Measurements from ENCODE around the gene EEF1A2. TPM values are rescaled to one million over a fixed set of nuclear protein-coding genes. Genes with fewer than 3 reads are reported as not detected.

Gene EEF1A2
- total RNA-seq, 2 donors from 2014 or later = 21.0 to 23.1 TPM

DNA sequence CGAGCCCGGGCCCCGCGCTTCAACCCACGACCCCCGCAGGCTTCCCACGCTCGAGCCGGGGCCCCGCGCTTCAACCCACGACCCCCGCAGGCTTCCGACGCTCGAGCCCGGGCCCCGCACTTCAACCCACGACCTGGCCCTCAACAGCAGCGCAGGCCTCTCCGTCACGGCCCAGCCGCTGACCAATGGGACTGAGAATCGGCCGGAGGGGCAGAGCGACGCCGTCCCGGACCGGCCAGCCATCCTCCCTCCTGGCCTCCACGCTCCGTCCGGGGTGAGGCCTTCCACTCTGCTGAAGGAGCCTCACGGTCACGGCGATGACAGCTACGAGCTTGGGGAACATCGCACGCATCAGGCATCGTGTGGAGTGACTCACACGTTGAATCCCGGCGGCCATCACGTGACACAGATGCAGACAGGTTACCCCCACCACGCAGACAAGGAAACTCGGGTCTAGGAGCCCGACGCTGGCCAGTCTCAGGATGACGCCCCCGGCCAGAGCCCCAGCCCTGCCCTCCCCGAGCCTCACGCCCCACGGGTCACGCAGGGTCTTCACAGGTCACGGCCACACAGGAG lies 32.5 kb downstream of the EEF1A2 start:
- WGBS, 2 donors = 69 to 77% methylated on average over 35 to 51 of the region's 55 CpGs
- intact Hi-C loops (cut with DNase I) = no loop called here
- no peak for ATAC-seq
- Histone ChIP-seq H3K4me3 (no peak overlapping the region), H3K27me3 (peaks cover 0 to 11% of the 10 kb centered on the region in 2 donors), H3K27ac (no peak overlapping the region), H3K9me3 (no peaks in the 10 kb centered on the region), H3K4me1 (no peaks in the 10 kb centered on the region), H3K36me3 (replicated peaks in 1 of 2; ENCODE audit: insufficient read depth in 1 of 2, low read depth in 2 of 2) (no peaks in the 10 kb centered on the region)
- TF ChIP-seq POLR2A (IDR thresholded peaks at IDR 0.05) = no peak
- TF ChIP-seq, protein P1, sequence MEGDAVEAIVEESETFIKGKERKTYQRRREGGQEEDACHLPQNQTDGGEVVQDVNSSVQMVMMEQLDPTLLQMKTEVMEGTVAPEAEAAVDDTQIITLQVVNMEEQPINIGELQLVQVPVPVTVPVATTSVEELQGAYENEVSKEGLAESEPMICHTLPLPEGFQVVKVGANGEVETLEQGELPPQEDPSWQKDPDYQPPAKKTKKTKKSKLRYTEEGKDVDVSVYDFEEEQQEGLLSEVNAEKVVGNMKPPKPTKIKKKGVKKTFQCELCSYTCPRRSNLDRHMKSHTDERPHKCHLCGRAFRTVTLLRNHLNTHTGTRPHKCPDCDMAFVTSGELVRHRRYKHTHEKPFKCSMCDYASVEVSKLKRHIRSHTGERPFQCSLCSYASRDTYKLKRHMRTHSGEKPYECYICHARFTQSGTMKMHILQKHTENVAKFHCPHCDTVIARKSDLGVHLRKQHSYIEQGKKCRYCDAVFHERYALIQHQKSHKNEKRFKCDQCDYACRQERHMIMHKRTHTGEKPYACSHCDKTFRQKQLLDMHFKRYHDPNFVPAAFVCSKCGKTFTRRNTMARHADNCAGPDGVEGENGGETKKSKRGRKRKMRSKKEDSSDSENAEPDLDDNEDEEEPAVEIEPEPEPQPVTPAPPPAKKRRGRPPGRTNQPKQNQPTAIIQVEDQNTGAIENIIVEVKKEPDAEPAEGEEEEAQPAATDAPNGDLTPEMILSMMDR (IDR thresholded peaks at IDR 0.05) = no peak
- DNase-seq = no peak

GRCh38 chr20:63465380-63466249 lies 33.3 kb downstream of the EEF1A2 start:
- ATAC-seq (no peak), DNase-seq (no peak)
- no peak overlapping the region for H3K27ac ChIP-seq
- H3K9me3 ChIP-seq = no peaks in the 10 kb centered on the region
- H3K4me1 ChIP-seq = no peaks in the 10 kb centered on the region
- intact Hi-C loops (cut with DNase I) = no loop called here
- H3K27me3 ChIP-seq = peaks cover 0 to 7% of the 10 kb centered on the region in 2 donors
- H3K4me3 ChIP-seq = no peak overlapping the region
- 63 to 69% methylated on average over 28 to 46 of the region's 56 CpGs for WGBS, 2 donors
- no peak for TF ChIP-seq POLR2A (IDR thresholded peaks at IDR 0.05)
- TF ChIP-seq, protein P1 (IDR thresholded peaks at IDR 0.05) = no peak
- H3K36me3 ChIP-seq (replicated peaks in 1 of 2; ENCODE audit: insufficient read depth in 1 of 2, low read depth in 2 of 2) = no peaks in the 10 kb centered on the region

DNA sequence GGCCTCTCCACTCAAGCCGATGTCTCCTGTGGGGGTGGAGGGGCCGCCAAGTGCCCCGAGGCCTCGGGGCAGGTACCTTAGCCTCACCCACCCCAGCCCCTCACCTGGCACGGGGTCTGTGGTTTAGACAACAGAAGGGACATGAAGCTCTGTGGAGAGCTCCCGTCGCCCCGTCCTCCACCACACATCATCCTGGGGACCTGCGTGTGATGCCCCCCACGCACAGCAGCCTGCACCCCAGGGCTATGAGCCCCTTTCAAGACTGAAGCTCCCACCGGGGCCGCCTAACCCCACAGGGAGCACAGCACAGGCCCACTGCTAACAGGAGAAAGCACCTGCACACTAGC lies 34.6 kb downstream of the EEF1A2 start:
- no peak for DNase-seq
- intact Hi-C loops (cut with DNase I) = no loop called here

DNA sequence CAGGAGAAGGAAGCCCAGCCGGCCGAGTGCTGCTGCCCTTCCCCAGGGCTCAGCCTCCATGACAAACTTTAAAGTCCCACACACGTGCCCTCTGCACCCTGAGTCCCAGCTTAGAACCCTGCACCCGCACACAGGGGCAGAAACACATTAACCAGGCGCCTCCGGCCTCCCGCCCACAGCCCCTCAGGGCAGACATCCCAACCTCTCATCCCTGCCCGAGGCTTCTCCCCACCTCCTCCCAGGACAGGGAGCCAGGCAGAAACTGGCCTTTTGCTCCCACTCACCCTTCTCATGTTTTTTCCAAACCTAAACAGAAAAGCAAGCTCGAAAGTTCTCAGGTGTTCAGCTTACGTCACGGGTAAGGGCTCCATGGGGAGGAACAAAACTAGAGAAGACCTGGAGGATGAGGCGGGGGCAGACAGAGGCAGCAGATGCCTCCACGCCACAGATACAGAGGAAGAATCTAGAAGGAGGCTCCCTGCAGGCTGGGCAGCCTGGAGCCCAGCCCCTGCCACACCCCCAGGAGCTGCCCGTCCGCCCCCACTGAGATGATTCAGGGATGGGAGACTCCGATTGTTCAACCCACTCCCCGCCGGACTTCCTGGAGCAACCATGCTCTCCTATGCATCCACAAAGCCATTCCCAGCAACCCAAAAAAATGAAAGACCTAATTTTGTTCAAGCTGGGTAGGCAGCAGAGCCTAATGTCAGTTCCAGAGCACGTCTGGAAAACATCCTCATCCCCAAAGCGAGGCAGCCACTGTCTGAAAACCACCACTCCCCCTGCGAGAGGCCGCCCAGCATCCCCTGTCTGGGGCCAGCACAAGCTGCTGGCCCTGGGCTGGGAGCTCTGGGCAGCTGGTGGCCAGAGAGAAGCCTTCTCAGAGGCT lies 35.2 kb downstream of the EEF1A2 start:
- H3K27ac ChIP-seq = no peak overlapping the region
- H3K4me3 ChIP-seq = no peak overlapping the region
- H3K4me1 ChIP-seq = no peaks in the 10 kb centered on the region
- no peak for DNase-seq
- TF ChIP-seq, protein P1 (IDR thresholded peaks at IDR 0.05) = no peak
- TF ChIP-seq POLR2A (IDR thresholded peaks at IDR 0.05) = no peak
- peaks cover 0 to 7% of the 10 kb centered on the region in 2 donors for H3K27me3 ChIP-seq
- intact Hi-C loops (cut with DNase I) = no loop called here
- 24 to 35% methylated on average over 9 to 21 of the region's 22 CpGs for WGBS, 2 donors
- no peaks in the 10 kb centered on the region for H3K36me3 ChIP-seq (replicated peaks in 1 of 2; ENCODE audit: insufficient read depth in 1 of 2, low read depth in 2 of 2)
- H3K9me3 ChIP-seq = no peaks in the 10 kb centered on the region
- ATAC-seq = no peak

More for the DNA sequence above, 34.6 kb downstream of the EEF1A2 start:
- Histone ChIP-seq H3K4me1 (no peaks in the 10 kb centered on the region), H3K36me3 (replicated peaks in 1 of 2; ENCODE audit: insufficient read depth in 1 of 2, low read depth in 2 of 2) (no peaks in the 10 kb centered on the region), H3K27ac (no peak overlapping the region), H3K27me3 (peaks cover 0 to 7% of the 10 kb centered on the region in 2 donors), H3K4me3 (no peak overlapping the region), H3K9me3 (no peaks in the 10 kb centered on the region)
- TF ChIP-seq, protein P1 (IDR thresholded peaks at IDR 0.05) = no peak
- TF ChIP-seq POLR2A (IDR thresholded peaks at IDR 0.05) = no peak
- ATAC-seq = no peak
- 56% methylated on average over 12 of the region's 12 CpGs; no CpG with 5 or more reads in 1 of the 2 donors for WGBS, 2 donors
